GM19438 (cell line): ENCODE measurements around the gene TANGO6.
"Not testable (repeated sequence)": the region's sequence is repeated elsewhere in the genome, so short reads cannot be mapped to it uniquely, and the experiment has no call there.

Experiments
- ATAC-seq: cut with Tn5 transposase; IDR thresholded peaks from one replicate; pipeline ENCODE4 v1.9.1; 2021; ENCODE audit warnings: low read depth; ENCODE audit not compliant: unreplicated experiment

TANGO6 gene

GRCh38 chr16:69048328-69049120 lies 205.2 kb downstream of the TANGO6 start:
- no peak for ATAC-seq

GRCh38 chr16:69049146-69049545 lies 205.8 kb downstream of the TANGO6 start:
- no peak for ATAC-seq

- ATAC-seq, result no peak
Observed at GRCh38 chr16:69049603-69050375, 206.5 kb downstream of the TANGO6 start.

GRCh38 chr16:69051517-69051830 lies 208.1 kb downstream of the TANGO6 start:
- not testable (repeated sequence) for ATAC-seq

- no peak for ATAC-seq
Observed at GRCh38 chr16:69055008-69055407, 211.7 kb downstream of the TANGO6 start.

- no peak for ATAC-seq
Observed at GRCh38 chr16:69055980-69056379, 212.6 kb downstream of the TANGO6 start.

GRCh38 chr16:69056421-69056820 lies 213.1 kb downstream of the TANGO6 start:
- no peak for ATAC-seq

GRCh38 chr16:69057400-69058378 lies 214.4 kb downstream of the TANGO6 start:
- no peak for ATAC-seq

- ATAC-seq, result not testable (repeated sequence)
Observed at GRCh38 chr16:69063491-69063890, 220.2 kb downstream of the TANGO6 start.

GRCh38 chr16:69064124-69064763 lies 220.9 kb downstream of the TANGO6 start:
- ATAC-seq, result no peak

GRCh38 chr16:69064764-69065313 lies 221.5 kb downstream of the TANGO6 start:
- no peak for ATAC-seq

- no peak for ATAC-seq
Observed at GRCh38 chr16:69069504-69069903, 226.2 kb downstream of the TANGO6 start.

- ATAC-seq, result no peak
Observed at GRCh38 chr16:69071036-69071435, 227.7 kb downstream of the TANGO6 start.

GRCh38 chr16:69072640-69072974 lies 229.3 kb downstream of the TANGO6 start:
- no peak for ATAC-seq

- ATAC-seq, result no peak
Observed at GRCh38 chr16:69073181-69073702, 229.9 kb downstream of the TANGO6 start.

GRCh38 chr16:69077251-69077650 lies 233.9 kb downstream of the TANGO6 start:
- no peak for ATAC-seq

GRCh38 chr16:69078073-69078472 lies 234.7 kb downstream of the TANGO6 start:
- ATAC-seq, result no peak

- no peak for ATAC-seq
Observed at GRCh38 chr16:69079697-69080096, 236.4 kb downstream of the TANGO6 start.

- ATAC-seq, result no peak
Observed at GRCh38 chr16:69083306-69083941, 240.1 kb downstream of the TANGO6 start.
